COR-L47 (cell line): Measurements from ENCODE around the gene RPS8.
"Not testable (repeated sequence)": the region's sequence is repeated elsewhere in the genome, so short reads cannot be mapped to it uniquely, and the experiment has no call there.

Experiments used
- DNase-seq: peaks from one replicate; lab custom pipeline; 2025; lab: John Stamatoyannopoulos, UW

RPS8 gene

DNA sequence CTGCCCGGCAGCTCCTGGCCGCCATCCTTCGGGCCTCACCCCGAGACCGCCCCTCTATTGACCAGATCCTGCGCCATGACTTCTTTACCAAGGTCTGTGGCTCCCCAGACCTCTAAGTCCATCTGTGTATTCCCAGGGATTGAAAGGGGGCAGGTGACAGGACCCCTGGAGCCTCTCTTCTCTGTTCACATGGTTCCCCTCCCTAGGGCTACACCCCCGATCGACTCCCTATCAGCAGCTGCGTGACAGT lies 27.6 kb downstream of the RPS8 start:
- no peak for DNase-seq

DNA sequence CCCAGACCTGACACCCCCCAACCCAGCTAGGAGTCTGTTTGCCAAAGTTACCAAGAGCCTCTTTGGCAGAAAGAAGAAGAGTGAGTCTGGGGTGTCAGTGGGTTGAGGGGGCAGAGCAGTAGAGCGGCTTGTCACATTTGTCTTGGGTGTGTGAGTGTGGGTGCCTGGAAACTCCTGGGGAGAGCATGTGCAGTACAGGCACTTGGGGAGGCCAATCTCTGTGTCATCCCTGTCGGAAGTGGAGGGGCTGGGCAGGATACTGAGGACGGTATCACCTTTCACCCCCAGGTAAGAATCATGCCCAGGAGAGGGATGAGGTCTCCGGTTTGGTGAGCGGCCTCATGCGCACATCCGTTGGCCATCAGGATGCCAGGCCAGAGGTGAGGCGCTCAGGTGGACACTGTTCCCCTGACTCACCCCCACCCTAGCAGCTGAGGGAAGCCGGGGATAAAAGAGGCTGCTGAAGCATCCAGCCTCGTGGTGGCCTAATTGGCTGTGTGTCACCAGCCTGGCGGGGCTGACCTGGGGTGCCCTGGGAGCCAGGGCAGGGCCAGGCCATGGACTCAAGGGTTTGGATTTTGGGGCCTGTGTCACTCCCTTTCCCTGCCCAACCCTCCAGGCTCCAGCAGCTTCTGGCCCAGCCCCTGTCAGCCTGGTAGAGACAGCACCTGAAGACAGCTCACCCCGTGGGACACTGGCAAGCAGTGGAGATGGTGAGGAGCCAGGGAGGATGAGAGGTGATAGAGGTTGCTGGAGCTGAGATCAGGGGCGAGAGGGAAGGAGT lies 28.2 kb downstream of the RPS8 start:
- no peak for DNase-seq

DNA sequence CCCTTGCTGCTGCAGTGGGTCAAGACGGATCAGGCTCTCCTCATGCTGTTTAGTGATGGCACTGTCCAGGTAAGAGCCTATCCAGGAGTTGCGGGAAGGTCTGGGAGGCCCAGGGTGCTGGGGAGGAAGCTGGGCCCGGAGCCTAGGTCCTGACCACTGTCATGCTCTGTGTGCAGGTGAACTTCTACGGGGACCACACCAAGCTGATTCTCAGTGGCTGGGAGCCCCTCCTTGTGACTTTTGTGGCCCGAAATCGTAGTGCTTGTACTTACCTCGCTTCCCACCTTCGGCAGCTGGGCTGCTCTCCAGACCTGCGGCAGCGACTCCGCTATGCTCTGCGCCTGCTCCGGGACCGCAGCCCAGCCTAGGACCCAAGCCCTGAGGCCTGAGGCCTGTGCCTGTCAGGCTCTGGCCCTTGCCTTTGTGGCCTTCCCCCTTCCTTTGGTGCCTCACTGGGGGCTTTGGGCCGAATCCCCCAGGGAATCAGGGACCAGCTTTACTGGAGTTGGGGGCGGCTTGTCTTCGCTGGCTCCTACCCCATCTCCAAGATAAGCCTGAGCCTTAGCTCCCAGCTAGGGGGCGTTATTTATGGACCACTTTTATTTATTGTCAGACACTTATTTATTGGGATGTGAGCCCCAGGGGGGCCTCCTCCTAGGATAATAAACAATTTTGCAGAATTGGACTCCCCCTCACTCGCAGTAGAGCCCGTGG lies 30.1 kb downstream of the RPS8 start:
- DNase-seq: no peak

DNA sequence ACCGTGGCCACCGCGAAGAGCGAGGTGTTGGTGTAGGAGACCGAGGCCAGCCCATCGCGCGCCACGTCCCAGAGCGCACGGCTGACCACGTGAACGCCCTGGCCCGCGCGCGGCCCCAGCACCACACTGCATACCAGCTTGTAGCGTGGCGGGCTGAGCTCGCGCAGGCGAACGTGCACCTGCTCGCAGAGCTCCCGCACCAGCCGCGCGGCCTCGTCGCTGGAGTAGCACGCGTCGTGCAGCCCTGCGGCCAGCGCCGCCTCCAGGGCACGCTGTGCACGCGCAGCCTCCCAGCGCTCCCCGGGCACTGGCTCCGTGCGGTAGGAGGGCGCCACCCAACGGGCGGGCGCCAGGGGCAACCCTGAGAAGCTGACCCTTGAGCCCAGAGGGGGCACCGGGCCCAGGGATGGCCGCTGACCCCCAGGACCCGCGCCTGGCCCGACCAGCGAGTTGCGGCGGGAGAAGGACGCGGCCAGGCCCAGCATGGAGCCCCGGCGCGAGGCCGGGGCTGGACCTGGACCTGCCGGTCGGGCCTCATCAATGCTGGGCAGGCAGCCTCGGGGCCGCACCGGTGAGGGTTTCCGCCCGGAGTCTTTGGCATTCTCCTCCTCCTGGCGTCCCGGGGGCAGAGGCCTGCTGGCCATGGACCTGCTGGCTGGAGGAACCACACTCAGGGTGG lies 30.8 kb downstream of the RPS8 start:
- no peak for DNase-seq

DNA sequence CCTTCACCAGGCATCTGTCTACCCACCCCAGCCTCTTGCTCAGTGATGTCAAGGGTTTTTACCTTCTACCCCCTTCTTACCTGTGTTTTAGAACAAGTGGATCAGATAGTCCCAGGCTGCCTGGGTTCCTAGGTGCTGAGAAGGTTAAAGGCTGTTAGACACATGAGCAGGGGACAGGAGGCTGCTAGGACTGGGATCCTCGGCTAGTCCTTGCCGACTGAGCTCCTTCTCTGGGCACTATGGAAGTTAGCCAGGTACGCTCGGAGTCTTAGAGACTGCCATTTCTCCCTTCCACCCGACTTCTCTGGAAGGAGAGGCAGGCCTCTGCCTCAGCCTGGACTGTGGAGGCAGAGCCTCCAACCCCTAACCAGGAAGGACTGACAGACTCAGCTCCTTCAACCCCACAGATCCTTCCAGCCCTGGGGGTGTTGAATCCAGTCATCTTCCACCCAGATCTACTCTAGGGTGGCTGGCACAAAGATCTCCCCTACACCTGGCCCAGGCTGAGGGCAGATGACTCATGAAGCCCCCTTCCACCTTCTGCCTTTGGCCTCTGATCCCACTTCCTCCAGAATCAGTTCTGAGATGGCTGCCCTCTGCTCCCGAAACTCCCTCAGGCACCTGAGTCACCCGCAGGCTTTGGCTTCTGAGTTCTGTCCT lies 31.5 kb downstream of the RPS8 start, which contains the start of gene DYNLT4:
Gene DYNLT4 (minus strand): TSS at position 648 of the 660 bp plus-strand sequence. CDS start 683 bp downstream, outside the sequence.
- DNase-seq: no peak

DNA sequence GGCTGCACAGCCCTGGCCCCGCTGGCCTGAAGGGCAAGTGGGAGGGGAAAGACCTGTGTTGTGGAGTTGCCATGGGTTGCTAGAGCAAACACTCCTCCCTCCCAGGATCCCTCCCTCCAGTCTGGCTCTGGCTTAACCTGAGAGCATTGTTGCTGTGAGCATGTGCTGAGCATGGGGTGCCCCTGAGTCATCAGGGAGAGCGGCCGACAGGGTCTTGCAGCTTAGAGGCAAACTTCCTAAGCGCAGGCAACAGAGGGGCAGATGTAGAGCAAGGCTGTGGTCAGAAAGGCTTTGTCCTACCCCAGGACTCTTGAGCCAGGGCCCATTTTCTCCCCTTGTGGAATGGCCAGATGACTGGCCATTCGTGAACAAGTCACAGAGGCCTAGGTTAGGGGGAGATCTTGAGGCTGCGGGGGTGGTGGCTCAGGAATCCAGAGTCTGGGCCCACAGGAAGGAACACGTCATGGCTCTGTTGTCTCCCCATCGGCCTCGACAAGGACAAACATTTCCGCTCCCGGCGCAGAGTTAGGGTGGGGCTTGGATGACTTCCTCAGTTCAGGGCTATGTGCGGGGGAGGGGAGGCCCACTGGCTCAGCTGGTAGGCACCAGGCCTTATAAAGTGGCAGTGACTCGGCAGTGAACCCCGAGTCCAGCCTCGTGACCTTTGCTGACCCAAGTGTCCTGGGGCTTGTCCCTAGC lies 32.2 kb downstream of the RPS8 start:
- no peak for DNase-seq

DNA sequence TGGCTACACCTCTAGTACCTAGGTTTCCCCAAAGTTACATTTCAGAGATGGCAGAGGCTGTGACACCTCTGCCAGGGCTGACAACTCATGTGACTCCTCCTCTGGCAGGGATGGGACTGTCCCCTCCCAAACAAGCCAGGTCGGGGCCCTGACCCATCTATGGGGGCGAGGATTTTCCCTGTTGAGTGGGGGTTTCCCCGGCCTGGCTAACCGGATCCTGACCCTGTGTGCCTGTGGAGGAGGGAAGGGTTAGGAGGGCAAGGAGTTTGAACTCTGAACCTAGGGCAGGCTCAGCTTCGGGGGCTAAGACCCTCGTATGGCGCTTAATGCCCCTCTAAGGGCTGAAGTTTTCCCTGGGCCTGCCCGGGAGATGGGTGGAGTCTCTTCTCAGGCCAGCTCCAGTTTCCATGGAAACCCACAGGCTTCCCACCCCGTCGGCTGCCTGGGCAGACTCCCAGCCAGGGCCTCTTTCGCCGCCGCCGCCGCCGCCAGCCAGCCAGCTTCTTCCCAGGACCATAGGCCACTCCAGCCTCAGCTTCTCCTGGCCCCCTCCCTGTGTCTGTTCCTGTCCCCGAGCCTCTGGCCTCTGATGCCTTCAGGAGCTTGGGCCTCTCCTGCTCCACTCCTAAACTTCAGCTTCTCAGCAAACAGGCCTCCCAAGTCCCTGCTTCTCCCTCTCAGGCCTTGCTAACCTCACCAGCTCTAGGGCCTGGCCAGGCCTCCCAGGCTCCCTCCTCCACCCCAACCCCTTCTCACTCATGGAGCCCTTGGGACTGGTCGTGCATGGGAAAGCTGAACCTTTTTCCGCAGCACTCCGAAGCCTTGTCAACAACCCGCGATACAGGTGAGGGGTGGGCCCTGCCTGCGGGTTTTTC lies 33.0 kb downstream of the RPS8 start, which contains the start of gene BTBD19:
Gene BTBD19 (plus strand): TSS at position 461 of the 875 bp plus-strand sequence. CDS start 298 bp downstream, at position 759.
- no peak for DNase-seq

DNA sequence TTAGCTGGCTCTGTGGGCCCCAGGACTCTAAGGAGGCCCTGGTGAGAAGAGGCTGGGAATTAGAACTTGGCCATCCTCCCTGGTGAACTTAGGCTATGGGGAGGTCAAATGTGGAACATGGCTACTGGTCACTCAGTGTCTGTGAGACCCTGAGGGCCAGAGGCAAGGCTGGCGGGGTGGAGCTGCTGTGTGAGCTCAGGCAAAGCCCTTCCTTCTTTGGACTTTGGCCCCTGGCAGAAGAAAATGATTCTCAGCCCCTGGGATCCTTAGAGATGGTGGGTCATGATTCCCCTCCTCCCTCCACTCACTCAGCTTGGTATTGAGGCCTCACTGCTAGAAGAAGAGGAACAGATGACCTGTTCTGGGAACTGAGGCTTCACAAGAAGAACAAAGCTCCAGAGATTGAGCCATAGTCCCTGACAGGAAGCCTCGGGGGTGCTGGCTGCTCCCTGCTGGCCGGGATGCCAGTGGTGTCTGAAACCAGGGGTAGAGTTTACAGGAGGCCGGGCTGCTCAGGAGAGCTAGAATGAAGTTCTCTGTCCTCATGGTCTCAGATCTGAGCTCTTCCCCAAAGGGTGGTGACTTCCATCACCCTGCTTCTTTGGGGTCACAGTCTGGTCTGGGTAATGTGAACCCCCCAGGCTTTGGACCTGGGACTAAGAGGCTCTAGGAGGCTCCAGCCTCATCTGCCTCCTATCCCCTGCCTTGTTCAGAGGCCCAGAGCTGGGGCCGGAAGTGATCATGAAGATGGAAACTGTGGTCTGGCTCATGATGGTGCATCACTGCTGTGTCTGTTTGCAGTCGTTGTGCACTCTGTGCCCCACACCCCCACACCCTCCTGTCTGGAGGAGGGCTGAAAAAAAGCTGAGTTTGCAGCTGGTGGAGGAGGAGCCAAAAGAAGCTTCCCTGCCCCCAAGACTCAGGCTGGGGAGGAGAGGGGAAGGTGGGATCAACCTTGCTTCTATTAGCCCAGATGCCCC lies 33.9 kb downstream of the RPS8 start:
- no peak for DNase-seq

DNA sequence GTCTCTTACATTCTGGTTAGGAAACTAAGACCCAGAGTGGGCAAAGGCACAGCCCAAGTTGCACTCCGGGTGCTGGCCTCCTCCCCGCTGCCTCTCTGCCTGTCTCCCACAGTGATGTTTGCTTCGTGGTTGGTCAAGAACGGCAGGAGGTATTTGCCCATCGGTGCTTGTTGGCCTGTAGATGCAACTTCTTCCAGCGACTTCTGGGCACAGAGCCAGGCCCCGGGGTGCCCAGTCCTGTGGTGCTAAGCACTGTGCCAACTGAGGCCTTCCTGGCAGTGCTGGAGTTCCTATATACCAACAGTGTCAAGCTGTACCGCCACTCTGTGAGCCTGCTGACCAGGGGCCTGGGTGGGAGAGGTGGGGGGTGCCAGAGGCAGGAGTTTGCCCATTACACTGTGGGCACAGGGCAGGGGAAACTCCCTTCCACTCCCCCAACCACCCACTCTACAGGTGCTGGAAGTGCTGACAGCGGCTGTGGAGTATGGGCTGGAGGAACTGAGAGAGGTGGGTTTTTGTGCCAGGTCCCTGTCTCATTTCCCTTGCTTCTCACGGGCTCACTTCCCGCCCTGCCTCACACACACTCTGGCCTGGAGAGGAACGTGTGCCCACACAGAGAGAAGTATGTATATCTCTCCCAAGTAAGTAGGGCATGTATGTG lies 34.9 kb downstream of the RPS8 start:
- peak; percentile 84 for DNase-seq

DNA sequence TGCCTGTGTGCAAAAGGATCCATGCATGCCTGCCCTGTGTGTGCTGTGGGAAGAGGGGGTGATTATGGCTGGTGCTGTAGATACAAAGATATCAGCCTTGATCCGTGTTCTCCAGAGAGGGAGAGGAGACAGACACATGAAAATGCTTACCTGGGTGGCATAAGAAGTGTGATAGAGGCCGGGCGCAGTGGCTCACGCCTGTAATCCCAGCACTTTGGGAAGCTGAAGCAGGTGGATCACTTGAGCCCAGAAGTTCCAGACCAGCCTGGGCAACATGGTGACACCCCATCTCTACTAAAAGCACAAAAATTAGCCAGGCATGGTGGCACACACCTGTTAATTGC lies 35.4 kb downstream of the RPS8 start:
- DNase-seq: not testable (repeated sequence)

DNA sequence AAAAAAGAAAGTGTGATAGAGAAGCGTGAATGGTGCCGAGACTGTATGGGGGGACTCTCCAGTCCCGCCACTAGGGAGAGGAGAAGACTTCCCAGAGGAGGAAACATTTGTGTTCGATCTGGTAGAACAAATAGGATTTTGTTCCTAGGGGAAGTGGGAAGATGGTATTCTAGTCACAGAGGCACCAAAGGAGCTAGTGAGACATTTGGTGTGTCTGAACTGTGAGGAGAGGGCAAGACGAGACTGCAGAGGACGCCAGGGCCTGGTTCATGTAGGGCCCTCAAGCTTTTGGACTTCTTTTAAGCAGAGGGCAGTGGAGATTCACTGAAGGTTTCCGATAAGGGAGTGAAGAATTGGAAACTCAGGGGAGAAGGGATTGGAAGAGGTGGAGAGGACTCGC lies 35.9 kb downstream of the RPS8 start:
- no peak for DNase-seq

DNA sequence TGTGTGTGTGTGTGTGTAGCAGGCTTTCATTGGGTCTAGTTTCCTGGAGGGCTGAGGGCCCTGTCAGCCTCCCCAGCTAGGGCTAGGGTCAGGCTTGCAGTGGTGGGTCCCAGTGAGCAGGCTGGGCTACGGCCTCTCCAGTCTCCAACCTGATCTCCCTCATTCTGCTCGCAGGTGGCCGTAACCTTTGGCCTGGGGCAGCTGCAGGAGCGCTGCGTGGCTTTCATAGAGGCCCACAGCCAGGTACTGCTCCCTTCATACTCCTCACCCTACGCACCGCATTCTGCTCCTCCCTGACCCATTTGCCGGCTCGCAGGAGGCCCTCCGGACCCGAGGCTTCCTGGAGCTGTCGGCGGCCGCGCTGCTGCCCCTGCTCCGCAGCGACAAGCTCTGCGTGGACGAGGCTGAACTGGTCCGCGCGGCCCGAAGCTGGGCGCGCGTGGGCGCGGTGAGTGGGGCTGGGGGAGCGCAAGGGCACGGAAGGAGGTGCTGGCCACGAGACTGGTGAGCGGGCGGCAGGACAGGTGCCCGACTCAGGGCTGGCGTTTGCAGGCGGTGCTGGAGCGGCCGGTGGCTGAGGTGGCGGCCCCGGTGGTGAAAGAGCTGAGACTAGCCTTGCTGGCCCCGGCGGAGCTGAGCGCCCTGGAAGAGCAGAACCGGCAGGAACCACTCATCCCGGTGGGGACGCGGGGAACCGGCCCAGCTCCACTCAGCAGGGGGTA lies 37.6 kb downstream of the RPS8 start:
- DNase-seq: no peak

DNA sequence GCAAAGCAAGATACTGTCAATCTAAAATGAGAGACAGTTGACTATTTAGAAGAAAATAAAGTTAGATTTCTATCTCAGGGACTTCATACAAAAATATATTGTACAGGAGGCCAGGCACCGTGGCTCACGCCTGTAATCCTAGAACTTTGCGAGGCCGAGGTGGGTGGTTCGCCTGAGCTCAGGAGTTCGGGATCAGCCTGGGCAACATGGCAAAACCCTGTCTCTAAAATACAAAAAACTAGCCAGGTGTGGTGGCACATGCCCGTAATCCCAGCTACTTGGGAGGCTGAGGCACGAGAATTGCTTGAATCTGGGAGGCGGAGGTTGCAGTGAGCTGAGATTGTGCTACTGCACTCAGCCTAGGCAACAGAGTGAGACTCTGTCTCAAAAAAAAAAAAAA lies 40.6 kb downstream of the RPS8 start:
- not testable (repeated sequence) for DNase-seq

DNA sequence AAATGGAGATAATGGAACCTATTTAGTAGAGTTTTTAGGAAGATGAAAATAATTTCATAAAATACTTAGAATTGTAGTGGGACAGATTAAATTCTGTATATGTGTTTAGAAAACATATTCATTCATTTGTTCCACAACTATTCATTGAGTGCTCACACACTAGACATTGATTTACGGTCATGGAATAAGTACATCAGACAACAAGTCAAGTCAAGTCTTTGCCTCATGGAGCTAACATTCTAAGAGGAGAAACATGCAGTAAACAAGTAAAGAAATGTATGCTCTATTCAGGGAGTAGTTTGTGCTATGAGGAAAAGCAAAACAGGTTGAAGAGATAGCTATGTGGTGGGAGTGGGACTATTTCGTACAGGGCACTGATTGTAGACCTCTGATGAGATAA lies 42.0 kb downstream of the RPS8 start:
- DNase-seq: no peak

DNA sequence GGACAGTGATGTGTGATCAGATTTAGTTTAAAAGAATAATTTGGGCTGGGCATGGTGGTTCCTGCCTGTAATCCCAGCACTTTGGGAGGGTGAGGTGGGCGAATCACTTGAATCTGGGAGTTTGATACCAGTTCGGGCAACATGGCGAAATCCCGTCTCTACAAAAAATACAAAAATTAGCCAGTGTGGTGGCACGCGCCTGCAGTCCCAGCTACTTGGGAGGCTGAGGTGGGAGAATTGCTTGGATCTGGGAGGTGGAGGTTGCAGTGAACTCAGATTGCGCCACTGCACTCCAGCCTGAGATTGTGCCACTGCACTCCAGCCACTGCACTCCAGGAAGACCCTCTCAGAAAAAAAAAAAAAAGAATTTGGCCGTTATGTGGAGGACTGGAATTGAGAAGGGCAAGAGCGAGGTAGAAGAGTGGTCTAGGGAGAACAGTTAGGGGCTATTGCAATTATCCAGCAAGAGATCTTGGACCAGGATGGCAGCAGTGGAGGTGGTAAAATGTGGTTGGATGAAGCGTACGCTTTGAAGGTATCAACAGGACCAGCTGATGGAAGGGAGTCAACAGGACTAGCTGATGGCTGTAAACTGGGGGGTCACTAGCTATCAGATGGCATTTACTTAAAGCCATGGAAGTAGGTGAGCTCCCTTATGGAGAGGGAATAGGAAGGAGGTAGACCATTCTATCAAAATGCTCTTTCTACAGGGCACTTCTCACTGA lies 42.6 kb downstream of the RPS8 start:
- no peak for DNase-seq

DNA sequence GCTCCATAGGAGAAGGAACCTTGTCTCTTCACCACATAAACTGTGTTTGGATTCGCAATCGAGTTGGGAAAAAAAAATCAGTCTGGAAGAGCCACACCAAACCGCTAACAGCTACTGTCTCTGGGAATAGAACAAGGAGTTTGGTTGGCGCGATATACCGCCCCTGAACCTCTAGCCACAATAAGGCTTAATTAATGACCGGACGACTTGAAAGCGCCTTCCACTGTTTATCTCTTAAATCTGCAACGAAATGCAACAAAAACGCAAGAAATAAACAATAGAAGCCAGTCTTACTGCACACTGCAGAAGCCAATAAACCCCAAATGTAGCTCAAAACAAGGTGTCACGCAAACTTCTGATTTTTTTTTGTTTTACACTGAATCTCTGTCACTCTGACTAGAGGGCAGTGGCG lies 43.9 kb downstream of the RPS8 start:
- no peak for DNase-seq

DNA sequence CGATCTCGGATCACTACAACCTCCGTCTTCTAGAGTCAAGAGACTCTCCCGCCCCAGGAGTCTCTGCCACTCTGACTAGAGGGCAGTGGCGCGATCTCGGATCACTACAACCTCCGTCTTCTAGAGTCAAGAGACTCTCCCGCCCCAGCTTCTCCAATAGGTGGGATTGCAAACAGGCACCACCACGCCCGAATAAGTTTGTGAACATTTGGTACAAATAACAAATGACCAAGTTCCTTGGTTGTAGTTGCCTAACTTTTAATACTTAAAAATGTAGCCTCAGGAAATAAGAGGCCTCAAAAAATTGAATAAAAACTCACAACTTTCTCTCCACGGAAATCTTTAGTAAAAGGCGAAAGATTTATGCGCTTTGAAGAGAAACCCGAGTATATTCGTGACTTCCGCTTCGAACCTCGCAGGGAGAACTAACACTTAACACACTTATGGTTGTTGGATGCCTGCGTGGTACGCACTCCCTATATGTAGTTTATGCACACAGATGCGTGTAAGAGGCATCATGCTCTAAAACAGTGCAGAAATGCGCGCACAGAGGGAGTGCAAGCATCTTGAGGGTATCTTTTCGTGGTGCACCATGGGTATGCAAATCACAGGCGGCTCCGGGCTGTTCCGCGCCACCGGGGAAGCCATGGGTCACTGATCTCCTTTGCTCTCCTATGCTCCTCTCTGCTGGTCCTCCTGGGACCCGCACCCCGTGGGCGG lies 44.4 kb downstream of the RPS8 start:
- DNase-seq: no peak
